Thyroid gland (tissue), 4 donors: ENCODE data around the gene PLEKHN1. TPM values are rescaled to one million over a fixed set of nuclear protein-coding genes. Genes with fewer than 3 reads are reported as not detected.
"Not testable (repeated sequence)": the region's sequence is repeated elsewhere in the genome, so short reads cannot be mapped to it uniquely, and the experiment has no call there.

Experiments
- DNase-seq, 2 donors: peaks; one replicate each; pipeline ENCODE4 v3.0.0-alpha.2; 2019
- H3K27ac ChIP-seq, 3 donors: fragments of 200-600 bp; sonication (generic); 1 replicate in 2 of 3; 2 replicates in 1 of 3; pipeline ENCODE4 v1.5.1; 2016 to 2019; ENCODE audit warnings: mild to moderate bottlenecking in 1 of 3, moderate library complexity in 1 of 3
- H3K27me3 ChIP-seq: fragments of 200-600 bp; sonication (generic); one replicate; pipeline ENCODE4 v1.5.1; 2019
- H3K36me3 ChIP-seq, 2 donors: fragments of 200-600 bp; sonication (generic); one replicate each; pipeline ENCODE4 v1.5.1; 2016 to 2019
- H3K4me1 ChIP-seq, 2 donors: fragments of 200-600 bp; sonication (generic); one replicate each; pipeline ENCODE4 v1.5.1; 2017 to 2019
- H3K4me3 ChIP-seq, 3 donors: fragments of 200-600 bp; sonication (generic); replicated peaks in 1 of 3; 1 replicate in 2 of 3; 2 replicates in 1 of 3; pipeline ENCODE4 v1.5.1; 2016; ENCODE audit warnings: mild to moderate bottlenecking in 1 of 3
- H3K9me3 ChIP-seq: fragments of 200-600 bp; sonication (generic); one replicate; pipeline ENCODE4 v1.5.1; 2017
- CTCF ChIP-seq, 6 experiments: fragments of 200-600 bp in 3 of 6; fragments of 450-650 bp in 3 of 6; sonication (generic) in 3 of 6; IDR thresholded peaks; one replicate each; pipeline ENCODE4 v1.5.1; 2016 to 2019; ENCODE audit warnings: antibody characterized with exemption in 6 of 6, mild to moderate bottlenecking in 2 of 6, inconsistent platforms in 1 of 6, moderate library complexity in 1 of 6
- POLR2A ChIP-seq, 2 donors: fragments of 450-650 bp; IDR thresholded peaks; one replicate each; pipeline ENCODE4 v1.6.1; 2017; ENCODE audit warnings: antibody characterized with exemption in 2 of 2, mild to moderate bottlenecking in 2 of 2, moderate library complexity in 1 of 2
- WGBS, 2 donors: methylation state at CpG; one replicate each; pipeline ENCODE4 v1.1.5; 2017; 5-methylcytosine and 5-hydroxymethylcytosine counted together
- intact Hi-C: fragments of 100-400 bp; cut with DNase I; formaldehyde crosslinking; loops from one replicate; pipeline ENCODE4 v1.15.1; 2023
- total RNA-seq, 4 donors: library from RNA; depleted of rRNA; stranded (reverse); fragments of >200 nt; gene quantifications; one replicate each; pipeline ENCODE4 v1.2.3, GENCODE V29; 2016

The PLEKHN1 gene
- total RNA-seq, 4 donors from 2014 or later: 0.25 to 0.27 TPM; not detected in 2

GRCh38 chr1:992362-992761 is 26.1 kb downstream of the PLEKHN1 start:
- H3K4me3 ChIP-seq: no peak overlapping the region
- intact Hi-C loops: no loop called here
- 92 to 95% methylated on average over 7 of the region's 7 CpGs for whole genome bisulfite sequencing, 2 donors
- no peak overlapping the region for H3K27ac ChIP-seq
- H3K36me3 ChIP-seq: no peaks in the 10 kb centered on the region
- no peak for DNase-seq
- no peaks in the 10 kb centered on the region for H3K9me3 ChIP-seq
- TF ChIP-seq CTCF (IDR thresholded peaks at IDR 0.05) (no peak), POLR2A (IDR thresholded peaks at IDR 0.05) (no peak)
- H3K27me3 ChIP-seq: no peaks in the 10 kb centered on the region
- H3K4me1 ChIP-seq: no peaks in the 10 kb centered on the region

- no peak overlapping the region for H3K27ac ChIP-seq
- H3K4me3 ChIP-seq: no peak overlapping the region
- WGBS, 2 donors: 76 to 81% methylated on average over 11 to 12 of the region's 15 CpGs
- H3K4me1 ChIP-seq: peaks cover 0 to 4% of the 10 kb centered on the region in 2 donors
- H3K36me3 ChIP-seq: no peaks in the 10 kb centered on the region
- intact Hi-C loops: no loop called here
- no peaks in the 10 kb centered on the region for H3K9me3 ChIP-seq
- DNase-seq: no peak
- H3K27me3 ChIP-seq: no peaks in the 10 kb centered on the region
- TF ChIP-seq POLR2A (IDR thresholded peaks at IDR 0.05) (no peak), CTCF (IDR thresholded peaks at IDR 0.05) (no peak)
These were observed 27.2 kb downstream of the PLEKHN1 start for GRCh38 chr1:993379-993995.

- H3K4me3 ChIP-seq, H3K27ac ChIP-seq, H3K9me3 ChIP-seq, intact Hi-C loops, H3K27me3 ChIP-seq, H3K36me3 ChIP-seq, DNase-seq: not testable (repeated sequence)
- H3K4me1 ChIP-seq: peaks cover 3 to 13% of the 10 kb centered on the region in 2 donors
- 89 to 91% methylated on average over 6 of the region's 6 CpGs for WGBS, 2 donors
These were observed 28.3 kb downstream of the PLEKHN1 start for GRCh38 chr1:994546-994945.

- H3K27me3 ChIP-seq: no peaks in the 10 kb centered on the region
- DNase-seq: no peak
- no peak overlapping the region for H3K27ac ChIP-seq
- H3K36me3 ChIP-seq: no peaks in the 10 kb centered on the region
- TF ChIP-seq POLR2A (IDR thresholded peaks at IDR 0.05): no peak
- no peak for TF ChIP-seq CTCF (IDR thresholded peaks at IDR 0.05)
- 30 to 33% methylated on average over 14 to 24 of the region's 30 CpGs for WGBS, 2 donors
- H3K4me3 ChIP-seq: no peak overlapping the region
- intact Hi-C loops: no loop called here
- no peaks in the 10 kb centered on the region for H3K9me3 ChIP-seq
- H3K4me1 ChIP-seq: peaks cover 10 to 18% of the 10 kb centered on the region in 2 donors
These were observed 29.7 kb downstream of the PLEKHN1 start for GRCh38 chr1:995665-996633.

- TF ChIP-seq POLR2A (IDR thresholded peaks at IDR 0.05) (no peak), CTCF (IDR thresholded peaks at IDR 0.05) (no peak)
These were observed 30.8 kb downstream of the PLEKHN1 start for GRCh38 chr1:996851-997712.

More at GRCh38 chr1:996851-997712, 30.8 kb downstream of the PLEKHN1 start:
- Histone ChIP-seq H3K4me3 (no peak overlapping the region), H3K36me3 (no peaks in the 10 kb centered on the region), H3K4me1 (peaks cover 18 to 27% of the 10 kb centered on the region in 2 donors), H3K27ac (no peak overlapping the region), H3K9me3 (no peaks in the 10 kb centered on the region), H3K27me3 (no peaks in the 10 kb centered on the region)
- WGBS, 2 donors: 68 to 74% methylated on average over 20 to 24 of the region's 24 CpGs
- intact Hi-C loops: no loop called here
- no peak for DNase-seq
